Skeletal muscle tissue (tissue), 4 donors: ENCODE measurements around the gene ABCA1. TPM values are rescaled to one million over a fixed set of nuclear protein-coding genes. Genes with fewer than 3 reads are reported as not detected.

Experiments
- H3K27ac ChIP-seq: one replicate; pipeline ENCODE4 v1.7.0; 2013; ENCODE audit warnings: mild to moderate bottlenecking, low read depth, low read length, inconsistent platforms
- H3K27me3 ChIP-seq, 3 donors: one replicate each; pipeline ENCODE4 v1.7.0; 2013; ENCODE audit warnings: low read length in 3 of 3; ENCODE audit not compliant: control insufficient read depth in 3 of 3, insufficient read depth in 3 of 3
- H3K36me3 ChIP-seq, 3 donors: one replicate each; pipeline ENCODE4 v1.7.0; 2013; ENCODE audit warnings: low read length in 3 of 3; ENCODE audit not compliant: control insufficient read depth in 3 of 3, insufficient read depth in 3 of 3
- H3K4me1 ChIP-seq, 3 donors: one replicate each; pipeline ENCODE4 v1.7.0; 2013; ENCODE audit warnings: low read length in 3 of 3, mild to moderate bottlenecking in 3 of 3; ENCODE audit not compliant: control insufficient read depth in 3 of 3, insufficient read depth in 3 of 3
- H3K4me3 ChIP-seq, 3 donors: one replicate each; pipeline ENCODE4 v1.7.0; 2013; ENCODE audit warnings: low read length in 3 of 3
- H3K9ac ChIP-seq, 3 donors: one replicate each; pipeline ENCODE4 v1.7.0; 2013; ENCODE audit warnings: low read length in 3 of 3, mild to moderate bottlenecking in 3 of 3, moderate library complexity in 2 of 3, low read depth in 1 of 3
- H3K9me3 ChIP-seq, 3 donors: one replicate each; pipeline ENCODE4 v1.7.0; 2013; ENCODE audit warnings: low read length in 3 of 3; ENCODE audit not compliant: control insufficient read depth in 3 of 3
- total RNA-seq: library from RNA; depleted of rRNA; stranded (reverse); fragments of >200 nt; gene quantifications from one replicate; pipeline ENCODE4 v1.2.3, GENCODE V29; 2014
- donor health status: Osteomylitis.

Gene ABCA1
- total RNA-seq, 1 donor from 2014 or later, result 33.9 TPM

DNA sequence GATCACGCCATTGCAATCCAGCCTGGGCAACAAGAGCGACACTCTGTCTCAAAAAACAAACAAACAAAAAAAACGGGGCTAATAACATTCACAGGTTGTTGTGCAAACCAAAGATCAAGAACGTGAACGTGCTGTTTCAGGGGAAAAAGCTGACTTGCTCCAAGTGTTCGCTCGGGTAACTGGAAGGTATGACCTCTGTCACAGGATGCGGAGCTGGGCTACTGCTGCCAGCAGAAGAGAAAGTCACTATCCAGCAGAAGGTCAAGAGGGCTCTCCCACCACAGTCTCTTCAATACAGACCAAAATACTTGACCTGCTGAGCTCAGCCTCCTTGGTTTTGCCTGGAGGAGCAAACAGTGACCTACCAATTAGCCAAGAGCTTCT, 59.7 kb downstream of the ABCA1 start:
- Histone ChIP-seq H3K9me3 (no peaks in the 10 kb centered on the region), H3K9ac (peak overlapping the region; percentile 47 to 76 (median 70)), H3K27me3 (no peaks in the 10 kb centered on the region), H3K36me3 (peaks cover 2 to 48% (median 21%) of the 10 kb centered on the region in 3 donors), H3K27ac (peak overlapping the region; percentile 96), H3K4me1 (peaks cover 58 to 89% (median 81%) of the 10 kb centered on the region in 3 donors), H3K4me3 (peak overlapping the region; percentile 33 to 46 (median 37))

DNA sequence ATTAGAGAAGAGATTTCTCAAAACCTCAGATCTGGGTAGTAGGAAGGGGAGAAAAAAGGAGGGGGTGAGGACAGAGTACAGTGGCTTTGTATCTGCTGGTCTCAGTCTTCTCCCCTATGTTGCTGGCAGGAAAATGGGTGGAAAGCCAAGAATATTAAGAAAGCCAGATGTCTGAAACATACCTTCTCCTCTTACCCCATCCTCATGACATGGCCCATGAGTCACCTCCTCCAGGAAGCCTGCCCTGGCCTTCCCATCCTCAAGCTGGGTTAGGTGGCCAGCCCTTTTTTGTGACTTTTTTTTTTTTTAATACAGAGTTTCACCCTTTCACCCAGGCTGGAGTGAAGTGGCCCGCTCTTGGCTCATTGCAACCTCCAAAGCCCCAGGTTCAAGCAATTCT, 61.8 kb downstream of the ABCA1 start:
- H3K27me3 ChIP-seq, result no peaks in the 10 kb centered on the region
- no peak overlapping the region for H3K4me3 ChIP-seq
- H3K4me1 ChIP-seq, result peaks cover 51 to 77% (median 67%) of the 10 kb centered on the region in 3 donors
- H3K27ac ChIP-seq, result no peak overlapping the region
- no peaks in the 10 kb centered on the region for H3K9me3 ChIP-seq
- H3K9ac ChIP-seq, result no peak overlapping the region
- H3K36me3 ChIP-seq, result peaks cover 5 to 44% (median 25%) of the 10 kb centered on the region in 3 donors

DNA sequence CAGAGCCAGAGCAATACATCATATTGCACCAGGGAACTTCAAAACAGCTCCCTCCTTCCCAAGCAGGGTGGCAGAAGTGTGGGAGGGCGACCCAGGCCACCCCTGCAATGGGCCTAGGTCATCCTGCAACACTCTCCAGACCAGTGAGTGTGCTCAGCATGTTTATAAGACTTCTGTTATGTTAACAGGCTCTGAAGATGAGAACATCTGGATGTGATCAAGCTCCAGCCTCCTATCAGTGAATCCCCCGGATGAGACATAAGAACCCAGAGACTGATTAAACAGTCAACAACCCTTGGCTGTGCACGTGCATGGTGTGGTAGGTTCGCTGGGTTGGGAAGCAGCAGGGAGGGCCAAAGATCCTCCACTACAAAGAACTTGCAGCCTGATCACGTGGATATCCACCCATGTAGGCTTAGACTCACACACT, 63.3 kb downstream of the ABCA1 start:
- Histone ChIP-seq H3K27me3 (no peaks in the 10 kb centered on the region), H3K4me3 (no peak overlapping the region), H3K9me3 (no peaks in the 10 kb centered on the region), H3K9ac (peak overlapping the region in 2 of 3 donors; percentile 16 to 55), H3K4me1 (peaks cover 40 to 62% (median 57%) of the 10 kb centered on the region in 3 donors), H3K27ac (peak overlapping the region; percentile 53), H3K36me3 (peaks cover 7 to 47% (median 36%) of the 10 kb centered on the region in 3 donors)

DNA sequence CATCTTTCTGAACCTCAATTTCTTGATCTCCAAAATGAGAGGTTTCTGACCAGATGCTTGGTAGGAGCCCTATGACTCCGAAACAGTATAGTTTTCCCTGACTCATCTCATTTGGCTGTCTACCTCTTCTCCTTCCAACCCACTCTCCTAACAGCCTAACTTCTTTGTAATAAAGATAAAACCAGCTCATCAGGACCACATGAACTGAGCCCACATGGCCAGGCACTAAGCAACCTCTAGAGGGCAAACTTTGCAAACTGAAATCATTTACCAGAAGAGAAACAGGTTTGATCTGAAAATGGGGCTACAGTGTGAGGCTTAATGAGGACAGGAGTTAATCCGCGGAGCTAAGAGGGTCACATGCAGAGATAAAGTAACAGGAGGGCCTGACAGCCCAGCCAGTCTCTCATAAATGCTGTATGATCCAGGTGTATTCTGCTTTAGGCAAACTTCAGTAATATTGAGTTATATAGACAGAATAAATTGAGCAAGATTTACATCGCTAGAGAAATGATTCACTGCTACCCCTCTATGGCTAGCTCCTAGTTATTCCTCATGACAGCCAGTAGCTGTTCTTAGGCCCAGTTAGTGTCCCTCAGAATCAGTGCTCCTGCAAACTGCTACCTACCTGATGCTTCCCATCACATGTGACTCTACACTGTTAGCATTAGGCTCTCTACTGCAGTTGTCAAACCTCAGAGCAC, 64.6 kb downstream of the ABCA1 start:
- Histone ChIP-seq H3K9ac (no peak overlapping the region), H3K9me3 (no peaks in the 10 kb centered on the region), H3K27me3 (no peaks in the 10 kb centered on the region), H3K36me3 (peaks cover 8 to 52% (median 43%) of the 10 kb centered on the region in 3 donors), H3K27ac (peak overlapping the region; percentile 53), H3K4me3 (peak overlapping the region in 1 of 3 donors; percentile 9), H3K4me1 (peaks cover 27 to 53% (median 53%) of the 10 kb centered on the region in 3 donors)

DNA sequence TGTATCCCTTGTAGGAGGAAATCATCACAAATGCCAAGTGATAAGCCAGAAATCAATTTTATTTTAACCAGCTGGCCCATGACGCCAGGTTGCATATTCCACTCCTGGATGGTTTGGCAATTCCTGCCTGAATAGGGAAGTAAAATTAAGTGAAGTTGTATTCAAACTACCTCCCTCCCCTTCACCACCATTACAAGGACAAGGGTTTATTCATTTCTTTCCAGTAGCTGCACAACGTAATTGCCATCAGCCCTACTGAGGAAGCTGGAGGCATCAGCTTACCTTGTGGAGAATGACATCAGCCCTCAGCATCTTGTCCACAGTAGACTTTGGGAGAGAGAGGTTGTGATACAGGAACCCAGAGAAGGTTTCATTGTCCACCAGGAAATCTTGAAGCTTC, 66.6 kb downstream of the ABCA1 start:
- Histone ChIP-seq H3K4me1 (peaks cover 21 to 43% (median 36%) of the 10 kb centered on the region in 3 donors), H3K9ac (no peak overlapping the region), H3K9me3 (no peaks in the 10 kb centered on the region), H3K27me3 (no peaks in the 10 kb centered on the region), H3K36me3 (peaks cover 13 to 55% (median 40%) of the 10 kb centered on the region in 3 donors), H3K4me3 (no peak overlapping the region), H3K27ac (peak overlapping the region; percentile 19)

DNA sequence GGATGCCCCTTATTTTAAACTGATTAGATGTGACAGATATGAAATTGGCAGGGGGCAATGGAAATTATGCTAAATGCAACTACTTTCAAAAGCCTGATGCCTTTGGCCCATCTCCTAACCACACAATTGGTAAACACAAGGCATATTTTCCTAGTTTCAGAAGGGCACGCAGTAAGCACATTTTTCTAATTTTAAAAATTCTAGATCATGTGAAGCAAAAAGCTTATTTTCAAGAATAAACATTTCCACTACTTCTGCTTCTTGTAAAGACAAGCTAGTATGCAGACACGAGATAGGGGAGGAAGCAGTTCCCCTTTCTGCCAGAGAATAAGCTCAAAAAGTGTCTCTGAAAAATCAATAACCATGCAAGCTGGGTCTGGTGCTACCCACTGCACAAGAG, 67.7 kb downstream of the ABCA1 start:
- H3K4me3 ChIP-seq, result no peak overlapping the region
- H3K27me3 ChIP-seq, result no peaks in the 10 kb centered on the region
- no peak overlapping the region for H3K9ac ChIP-seq
- peak overlapping the region; percentile 54 for H3K27ac ChIP-seq
- peaks cover 21 to 41% (median 29%) of the 10 kb centered on the region in 3 donors for H3K4me1 ChIP-seq
- H3K36me3 ChIP-seq, result peaks cover 16 to 65% (median 49%) of the 10 kb centered on the region in 3 donors
- no peaks in the 10 kb centered on the region for H3K9me3 ChIP-seq

DNA sequence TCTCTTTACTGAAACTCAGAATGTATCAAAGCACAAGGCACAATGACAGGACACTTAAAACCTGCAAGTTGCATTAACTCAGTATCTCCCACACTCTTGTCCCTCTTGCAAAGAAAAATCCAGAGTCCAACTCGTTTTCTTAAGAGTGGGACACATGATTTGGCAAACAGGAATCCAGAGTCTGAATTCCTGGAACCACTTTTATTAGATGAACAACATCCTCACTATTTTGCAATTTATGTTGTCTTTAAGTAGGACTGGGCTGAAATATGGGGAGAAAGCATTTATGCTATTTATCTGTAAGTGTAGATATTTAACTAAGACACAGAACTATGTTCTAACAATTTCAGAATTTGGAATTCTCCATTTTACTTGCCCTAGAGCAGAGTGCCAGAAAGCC, 69.1 kb downstream of the ABCA1 start:
- Histone ChIP-seq H3K9me3 (no peaks in the 10 kb centered on the region), H3K4me3 (no peak overlapping the region), H3K27me3 (no peaks in the 10 kb centered on the region), H3K9ac (no peak overlapping the region), H3K4me1 (peaks cover 10 to 32% (median 16%) of the 10 kb centered on the region in 3 donors), H3K27ac (peak overlapping the region; percentile 54), H3K36me3 (peaks cover 13 to 63% (median 53%) of the 10 kb centered on the region in 3 donors)

DNA sequence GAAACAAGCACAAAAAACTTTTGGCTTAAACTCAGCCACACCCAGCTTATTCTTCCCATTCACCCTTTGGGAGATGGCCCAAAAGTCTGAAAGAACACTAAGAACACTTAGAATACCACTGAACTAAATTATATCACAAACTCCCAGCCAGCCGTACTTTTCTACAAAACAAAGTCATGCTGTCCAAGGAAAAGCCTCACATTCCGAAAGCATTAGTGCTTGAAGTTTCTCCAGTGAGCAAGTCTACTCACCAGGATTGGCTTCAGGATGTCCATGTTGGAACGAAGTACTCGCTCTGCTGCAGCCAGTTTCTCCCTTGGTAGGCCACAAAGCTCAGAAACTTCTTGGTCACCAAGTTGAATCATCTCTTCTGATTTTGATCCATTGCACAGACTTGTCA, 69.7 kb downstream of the ABCA1 start:
- Histone ChIP-seq H3K36me3 (peaks cover 13 to 68% (median 56%) of the 10 kb centered on the region in 3 donors), H3K4me3 (no peak overlapping the region), H3K9me3 (no peaks in the 10 kb centered on the region), H3K27ac (no peak overlapping the region), H3K4me1 (peaks cover 6 to 27% (median 11%) of the 10 kb centered on the region in 3 donors), H3K27me3 (no peaks in the 10 kb centered on the region), H3K9ac (no peak overlapping the region)

DNA sequence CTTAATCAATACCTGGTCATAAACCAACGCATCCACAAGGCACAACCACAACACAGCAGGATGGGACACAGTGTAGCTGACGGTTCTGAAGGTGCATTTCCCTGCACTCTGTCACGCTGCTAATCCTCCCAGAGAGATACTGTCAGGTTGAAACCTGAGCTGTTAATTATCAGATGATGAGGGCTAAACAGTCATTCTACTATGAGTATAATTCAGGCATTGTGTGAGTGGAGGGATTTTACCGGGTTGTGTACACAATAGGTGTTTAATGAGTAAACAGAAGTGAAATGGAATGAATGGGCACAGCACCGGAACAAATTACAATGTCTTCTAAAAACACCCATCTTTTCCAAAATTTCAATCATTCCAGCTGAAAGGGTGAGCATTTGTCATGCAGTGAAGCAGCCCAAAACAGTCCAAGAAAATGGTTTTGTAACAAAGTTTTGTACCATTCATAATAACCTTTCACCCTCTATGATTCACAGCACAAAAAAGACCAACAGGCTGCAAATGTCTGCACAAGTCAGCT, 71.5 kb downstream of the ABCA1 start:
- Histone ChIP-seq H3K27ac (no peak overlapping the region), H3K4me1 (peaks cover 5 to 28% (median 13%) of the 10 kb centered on the region in 3 donors), H3K4me3 (no peak overlapping the region), H3K9me3 (no peaks in the 10 kb centered on the region), H3K36me3 (peaks cover 12 to 78% (median 61%) of the 10 kb centered on the region in 3 donors), H3K9ac (no peak overlapping the region), H3K27me3 (no peaks in the 10 kb centered on the region)

DNA sequence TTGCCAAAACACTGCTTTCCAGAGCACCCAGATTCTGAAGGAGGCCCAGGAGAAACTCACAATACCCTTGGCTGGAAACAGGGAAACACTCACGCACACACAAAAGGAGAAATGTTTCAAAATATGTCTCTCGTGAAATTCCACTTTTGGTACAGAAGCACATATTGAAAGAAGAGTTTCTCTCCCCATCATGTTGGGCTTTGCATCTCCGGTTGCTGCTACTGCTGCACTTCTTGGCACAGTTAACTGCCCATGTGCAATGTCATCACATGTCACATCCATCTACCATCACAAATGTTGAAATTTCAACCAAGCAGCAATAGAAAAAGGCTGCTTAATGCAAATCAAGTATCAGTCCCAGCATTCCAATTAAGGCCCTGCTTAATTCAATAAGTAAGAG, 72.1 kb downstream of the ABCA1 start:
- Histone ChIP-seq H3K4me3 (no peak overlapping the region), H3K4me1 (peaks cover 11 to 35% (median 19%) of the 10 kb centered on the region in 3 donors), H3K9me3 (no peaks in the 10 kb centered on the region), H3K9ac (no peak overlapping the region), H3K27me3 (no peaks in the 10 kb centered on the region), H3K36me3 (peaks cover 11 to 72% (median 54%) of the 10 kb centered on the region in 3 donors), H3K27ac (no peak overlapping the region)
